Measurements from ENCODE around the gene CBLIF.
"Not testable (repeated sequence)": the region's sequence is repeated elsewhere in the genome, so short reads cannot be mapped to it uniquely, and the experiment has no call there.

The CBLIF gene

GRCh38 chr11:59791639-59792038, 53.7 kb downstream of the CBLIF start:
- DNase-seq: no peak

DNA sequence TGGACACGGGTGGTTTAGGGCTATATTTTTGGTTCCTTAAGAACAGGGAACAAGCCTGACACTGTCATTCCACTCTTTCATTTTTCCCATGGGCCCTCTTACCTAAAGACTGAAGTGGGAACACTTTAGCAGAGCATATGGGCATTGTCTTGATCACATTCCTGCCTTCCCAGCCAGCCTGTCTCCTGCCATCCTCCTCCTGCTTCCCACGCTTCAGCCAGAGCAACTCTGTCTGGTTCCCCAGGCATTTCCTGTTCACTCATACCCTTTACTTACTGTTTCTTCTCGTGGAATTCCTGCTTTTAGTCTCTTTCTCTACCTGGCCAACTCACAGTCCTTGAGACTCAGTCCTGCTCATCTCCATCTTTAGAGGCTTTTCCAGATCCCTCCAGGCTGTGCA, 57.5 kb downstream of the CBLIF start:
- no peak for DNase-seq

- no peak for DNase-seq
Observed at GRCh38 chr11:59787255-59787588, 58.1 kb downstream of the CBLIF start.

DNA sequence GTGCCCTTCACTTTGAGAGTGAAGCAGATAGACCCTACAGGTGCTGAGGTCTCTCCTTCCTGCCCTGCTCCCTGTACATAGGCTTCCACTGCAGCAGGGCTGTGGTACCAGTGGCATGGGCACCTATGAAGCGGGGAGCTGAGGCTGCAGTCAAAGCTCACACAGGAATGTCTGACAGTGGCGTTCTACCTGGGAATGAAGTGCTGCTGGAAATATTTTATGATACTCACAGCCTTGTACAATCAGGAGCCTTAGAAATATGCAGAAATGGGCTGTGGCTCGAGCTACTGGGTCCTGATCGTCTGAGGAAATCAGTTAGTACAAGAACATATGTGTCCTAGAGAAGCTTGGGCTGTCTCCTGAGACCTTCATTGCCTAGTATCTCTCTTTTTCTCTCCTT, 59.5 kb downstream of the CBLIF start:
- no peak for DNase-seq

- DNase-seq: not testable (repeated sequence)
Observed at GRCh38 chr11:59784441-59784840, 60.9 kb downstream of the CBLIF start.

GRCh38 chr11:59783632-59784090, 61.6 kb downstream of the CBLIF start:
- no peak for DNase-seq

DNA sequence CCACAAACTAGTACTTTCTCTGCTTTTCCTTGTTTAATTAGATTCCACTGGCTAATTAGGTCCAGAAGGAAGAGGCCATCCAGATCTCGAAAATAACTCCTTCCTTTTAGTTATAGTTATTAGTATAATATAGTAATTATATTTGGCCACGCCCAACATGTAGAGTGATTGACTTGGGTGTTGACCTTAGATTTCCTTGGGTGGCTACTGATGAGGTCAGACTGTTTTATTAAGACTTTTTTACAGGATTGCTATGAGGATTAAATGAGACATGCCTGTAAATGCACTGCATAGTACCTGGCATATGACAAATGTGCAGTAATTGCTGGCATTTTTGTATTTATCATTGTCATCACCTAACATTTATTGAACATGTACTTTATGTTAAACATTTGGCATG, 63.2 kb downstream of the CBLIF start:
- DNase-seq: no peak

GRCh38 chr11:59779487-59779886, 65.8 kb downstream of the CBLIF start:
- no peak for DNase-seq
